HepG2 (cell line): Measurements from ENCODE around the gene GPS1. TPM values are rescaled to one million over a fixed set of nuclear protein-coding genes. Genes with fewer than 3 reads are reported as not detected.

ENCODE experiments used
- ATF7-NPFF ChIP-seq: sonication (generic); formaldehyde crosslinking; IDR thresholded peaks from 2 replicates; pipeline ENCODE4 v1.8.1; 2023; ENCODE audit warnings: mild to moderate bottlenecking, low read depth, missing genetic modification reagents, moderate library complexity
- ATRX ChIP-seq: sonication (generic); formaldehyde crosslinking; IDR thresholded peaks from 2 replicates; pipeline ENCODE4 v1.4.0; 2020; ENCODE audit warnings: missing genetic modification reagents, borderline replicate concordance
- BORCS8-MEF2B ChIP-seq: sonication (generic); formaldehyde crosslinking; IDR thresholded peaks from 2 replicates; pipeline ENCODE4 v1.8.0; 2022; ENCODE audit warnings: mild to moderate bottlenecking, missing genetic modification reagents
- CREM ChIP-seq, 2 experiments: sonication (generic) in 1 of 2; formaldehyde crosslinking in 1 of 2; IDR thresholded peaks; 2 replicates each; pipeline versions ENCODE4 v1.4.0 to v1.6.1; 2016 to 2020; ENCODE audit warnings: antibody characterized with exemption in 1 of 2, mild to moderate bottlenecking in 1 of 2, missing genetic modification reagents in 1 of 2
- DR1 ChIP-seq: sonication (generic); formaldehyde crosslinking; IDR thresholded peaks from 2 replicates; pipeline ENCODE4 v1.8.0; 2021; ENCODE audit warnings: mild to moderate bottlenecking, missing genetic modification reagents, inconsistent platforms
- E2F2 ChIP-seq: sonication (generic); formaldehyde crosslinking; IDR thresholded peaks from 2 replicates; pipeline ENCODE4 v1.4.0; 2020; ENCODE audit warnings: missing genetic modification reagents, borderline replicate concordance
- EHMT2 ChIP-seq: fragments of 200-600 bp; sonication (generic); IDR thresholded peaks from 2 replicates; pipeline ENCODE4 v1.7.0; 2017; ENCODE audit warnings: antibody characterized with exemption, low read depth, low read length, borderline replicate concordance
- ELF3 ChIP-seq: IDR thresholded peaks from 2 replicates; pipeline ENCODE4 v1.6.1; 2016; ENCODE audit warnings: missing genetic modification reagents, missing compliant biosample characterization
- HMGA1 ChIP-seq: sonication (generic); formaldehyde crosslinking; conservative IDR thresholded peaks from 2 replicates; pipeline ENCODE4 v1.4.0; 2020; ENCODE audit warnings: missing genetic modification reagents
- KDM5B ChIP-seq: sonication (generic); formaldehyde crosslinking; IDR thresholded peaks from 2 replicates; pipeline ENCODE4 v1.4.0; 2020; ENCODE audit warnings: missing genetic modification reagents, mild to moderate bottlenecking, borderline replicate concordance
- KDM6A ChIP-seq: IDR thresholded peaks from 2 replicates; pipeline ENCODE4 v1.6.1; 2016; ENCODE audit warnings: low read depth
- MAZ ChIP-seq, 2 experiments: sonication (generic) in 1 of 2; formaldehyde crosslinking in 1 of 2; IDR thresholded peaks; 2 replicates each; pipeline versions ENCODE4 v1.5.0 to v1.6.1; 2012 to 2020; ENCODE audit warnings: low read depth in 2 of 2, mild to moderate bottlenecking in 2 of 2, borderline replicate concordance in 1 of 2, improper control_type of control experiment in 1 of 2, low read length in 1 of 2, missing genetic modification reagents in 1 of 2, moderate library complexity in 1 of 2
- MEIS2 ChIP-seq: sonication (generic); formaldehyde crosslinking; IDR thresholded peaks from 2 replicates; pipeline ENCODE4 v1.9.0; 2021; ENCODE audit warnings: mild to moderate bottlenecking, missing genetic modification reagents
- NFYC ChIP-seq: IDR thresholded peaks from 2 replicates; pipeline ENCODE4 v1.6.1; 2016; ENCODE audit warnings: missing genetic modification reagents, missing compliant biosample characterization
- NR2F6 ChIP-seq, 2 experiments: IDR thresholded peaks; 2 replicates each; pipeline ENCODE4 v1.6.1; 2016; ENCODE audit warnings: antibody characterized with exemption in 1 of 2, mild to moderate bottlenecking in 1 of 2
- POGZ ChIP-seq: sonication (generic); formaldehyde crosslinking; IDR thresholded peaks from 2 replicates; pipeline ENCODE4 v1.4.0; 2020; ENCODE audit warnings: mild to moderate bottlenecking, missing genetic modification reagents
- RAD21 ChIP-seq: fragments of 450-650 bp; formaldehyde crosslinking; IDR thresholded peaks from 2 replicates; pipeline ENCODE4 v1.5.0; 2020; ENCODE audit warnings: mild to moderate bottlenecking
- RBAK ChIP-seq: sonication (generic); formaldehyde crosslinking; IDR thresholded peaks from 2 replicates; pipeline ENCODE4 v1.5.1; 2020; ENCODE audit warnings: mild to moderate bottlenecking, missing genetic modification reagents
- SKIL ChIP-seq: sonication (generic); formaldehyde crosslinking; IDR thresholded peaks from 2 replicates; pipeline ENCODE4 v1.8.0; 2022; ENCODE audit warnings: missing genetic modification reagents, mild to moderate bottlenecking, moderate library complexity, borderline replicate concordance
- ZFP41 ChIP-seq: sonication (generic); formaldehyde crosslinking; IDR thresholded peaks from 2 replicates; pipeline ENCODE4 v1.4.0; 2020; ENCODE audit warnings: mild to moderate bottlenecking, missing genetic modification reagents, borderline replicate concordance
- ZNF225 ChIP-seq: sonication (generic); formaldehyde crosslinking; IDR thresholded peaks from 2 replicates; pipeline ENCODE4 v1.4.0; 2020; ENCODE audit warnings: mild to moderate bottlenecking, missing genetic modification reagents
- ZNF331 ChIP-seq: sonication (generic); formaldehyde crosslinking; IDR thresholded peaks from 2 replicates; pipeline ENCODE4 v1.4.0; 2020; ENCODE audit warnings: missing genetic modification reagents
- ZNF337 ChIP-seq: sonication (generic); formaldehyde crosslinking; IDR thresholded peaks from 2 replicates; pipeline ENCODE4 v1.5.1; 2020; ENCODE audit warnings: missing genetic modification reagents, low read depth, mild to moderate bottlenecking, borderline replicate concordance
- ZNF615 ChIP-seq: sonication (generic); formaldehyde crosslinking; IDR thresholded peaks from 2 replicates; pipeline ENCODE4 v1.5.0; 2020; ENCODE audit warnings: mild to moderate bottlenecking, missing genetic modification reagents, borderline replicate concordance
- ZNF737 ChIP-seq: sonication (generic); formaldehyde crosslinking; IDR thresholded peaks from 2 replicates; pipeline ENCODE4 v1.5.0; 2020; ENCODE audit warnings: missing genetic modification reagents, mild to moderate bottlenecking, borderline replicate concordance
- ZNF772 ChIP-seq: sonication (generic); formaldehyde crosslinking; IDR thresholded peaks from 2 replicates; pipeline ENCODE4 v1.5.0; 2020; ENCODE audit warnings: mild to moderate bottlenecking, missing genetic modification reagents
- ZNF782 ChIP-seq: sonication (generic); formaldehyde crosslinking; IDR thresholded peaks from 2 replicates; pipeline ENCODE4 v1.4.0; 2020; ENCODE audit warnings: missing genetic modification reagents, mild to moderate bottlenecking, borderline replicate concordance
- ZNF792 ChIP-seq: IDR thresholded peaks from 2 replicates; pipeline ENCODE4 v1.6.1; 2016
- polyA plus RNA-seq, 8 experiments: library from polyadenylated mRNA; depleted of rRNA in 3 of 8; stranded (reverse) in 7 of 8; unstranded in 1 of 8; fragments of >200 nt; fragmentation: Illumina TruSeq in 4 of 8; extraction: Trizol in 4 of 8; gene quantifications; 2 replicates each; pipeline versions ENCODE4 v1.2.1 to v1.2.3, GENCODE V29; 2011 to 2016; ENCODE audit warnings: low read depth in 4 of 8, missing spikeins in 1 of 8, mixed read lengths in 1 of 8; ENCODE audit not compliant: insufficient read depth in 1 of 8
- total RNA-seq, 5 experiments: library from RNA; depleted of rRNA; stranded (reverse); fragments of >200 nt; fragmentation: Illumina TruSeq; extraction: Trizol; gene quantifications; 2 replicates each; pipeline ENCODE4 v1.2.3, GENCODE V29; 2016; ENCODE audit warnings: low read depth in 1 of 5

The GPS1 gene
- total and polyA plus RNA-seq, 2 of the 13 experiments (the other 11 are each of a cell fraction or from before 2014, with no cell fraction given): 124 to 128 TPM

- TF ChIP-seq NR2F6 (IDR thresholded peaks at IDR 0.05): no peak
- TF ChIP-seq NR2F6 (CRISPR knock-in tag; IDR thresholded peaks at IDR 0.05): peak; percentile 51; the same call in 1 of the 2 replicates
- TF ChIP-seq E2F2: no peak
- TF ChIP-seq MAZ (IDR thresholded peaks at IDR 0.05; ENCODE audit: borderline replicate concordance, low read depth, low read length): no peak
- TF ChIP-seq MAZ (CRISPR knock-in tag; IDR thresholded peaks at IDR 0.05; ENCODE audit: low read depth): peak; percentile 14; the same call in 1 of the 2 replicates
- no peak; the same call in 1 of the 2 replicates for TF ChIP-seq MEIS2 (CRISPR knock-in tag)
- peak; percentile 58; the same call in 1 of the 2 replicates for TF ChIP-seq RAD21 (CRISPR knock-in tag)
- peak; percentile 36; the same call in 1 of the 2 replicates for TF ChIP-seq DR1
- peak; percentile 21; the same call in 1 of the 2 replicates for TF ChIP-seq ZNF772 (CRISPR knock-in tag)
- no peak for TF ChIP-seq SKIL
- TF ChIP-seq RBAK (CRISPR knock-in tag): no peak
- no peak for TF ChIP-seq NFYC
- no peak for TF ChIP-seq KDM6A (CRISPR knock-in tag)
- no peak for TF ChIP-seq ZNF792 (CRISPR knock-in tag)
- peak; percentile 67; the same call in 1 of the 2 replicates for TF ChIP-seq ZFP41 (CRISPR knock-in tag)
- no peak for TF ChIP-seq EHMT2
- no peak; the same call in 1 of the 2 replicates for TF ChIP-seq POGZ (CRISPR knock-in tag)
- TF ChIP-seq KDM5B: peak; percentile 93
- TF ChIP-seq ATRX (CRISPR knock-in tag): 0 out of 2 replicates have a peak, but pooled peaks have one; percentile 22
- TF ChIP-seq ELF3 (CRISPR knock-in tag): no peak; the same call in 1 of the 2 replicates
- no peak for TF ChIP-seq ZNF337 (CRISPR knock-in tag)
- TF ChIP-seq ZNF782 (CRISPR knock-in tag): peak; percentile 87; the same call in 1 of the 2 replicates
- TF ChIP-seq ZNF737 (CRISPR knock-in tag): no peak
- no peak for TF ChIP-seq CREM (IDR thresholded peaks at IDR 0.05)
- TF ChIP-seq CREM (CRISPR knock-in tag; IDR thresholded peaks at IDR 0.05): no peak
- TF ChIP-seq ZNF615: no peak
- 0 out of 2 replicates have a peak, but pooled peaks have one; percentile 21 for TF ChIP-seq ZNF331 (CRISPR knock-in tag)
- no peak; the same call in 1 of the 2 replicates for TF ChIP-seq BORCS8-MEF2B (CRISPR knock-in tag)
- no peak for TF ChIP-seq ZNF225 (CRISPR knock-in tag)
- TF ChIP-seq ATF7-NPFF (CRISPR knock-in tag): peak; percentile 22; the same call in 1 of the 2 replicates
- no peak for TF ChIP-seq HMGA1 (CRISPR knock-in tag)
Measured at GRCh38 chr17:82022310-82022980, 29.3 kb upstream of the GPS1 start, which contains the start of gene CENPX (continued).
